ENCODE data around the gene HPS4.

HPS4 gene

DNA sequence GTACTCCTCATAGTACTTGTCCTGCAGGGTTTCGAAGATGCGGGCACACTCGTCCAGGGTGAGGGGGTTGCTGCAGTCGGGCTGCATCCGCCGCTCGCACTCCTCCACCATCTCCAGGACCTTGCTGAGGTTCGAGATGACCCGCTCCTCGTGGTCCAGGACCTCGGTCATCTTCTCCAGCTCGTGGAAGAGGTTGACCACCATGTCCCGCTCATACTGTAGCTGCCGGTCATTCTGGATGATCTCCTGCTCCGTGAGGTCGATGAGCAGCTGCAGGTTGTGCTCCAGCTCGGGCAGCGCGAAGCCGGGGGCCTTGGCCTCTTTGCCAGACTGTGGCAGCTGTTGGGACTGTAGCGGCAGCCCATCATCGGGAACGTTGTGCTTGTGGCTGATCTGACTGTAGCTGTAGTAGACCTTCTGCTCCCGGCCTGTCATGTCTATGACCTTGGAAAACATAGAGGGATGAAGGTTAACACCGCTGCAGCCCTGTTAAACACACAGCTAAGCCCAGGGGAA is 15.7 kb upstream of the HPS4 start:
- DNase-seq (ENCODE audit: low read depth, low spot score), result no peak

DNA sequence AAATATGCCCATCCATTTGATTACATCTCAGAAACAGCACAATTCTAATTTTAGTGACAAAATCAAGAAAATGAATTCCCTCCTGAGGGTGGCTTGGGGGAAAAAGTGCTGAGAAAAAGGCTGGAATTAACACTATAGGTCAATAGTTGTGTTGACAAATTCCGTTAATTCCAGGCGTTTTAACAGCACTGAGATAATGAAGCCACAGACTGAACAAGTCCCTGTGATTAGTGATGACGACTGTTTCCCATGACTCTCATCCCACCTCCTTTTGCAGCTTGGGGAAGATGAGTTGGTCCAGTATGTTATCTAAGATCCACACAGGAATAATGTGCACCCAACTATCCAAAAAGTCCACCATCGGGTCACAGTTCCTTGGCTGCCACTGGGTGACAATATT is 12.9 kb upstream of the HPS4 start:
- no peak for DNase-seq (ENCODE audit: low read depth, low spot score)

DNA sequence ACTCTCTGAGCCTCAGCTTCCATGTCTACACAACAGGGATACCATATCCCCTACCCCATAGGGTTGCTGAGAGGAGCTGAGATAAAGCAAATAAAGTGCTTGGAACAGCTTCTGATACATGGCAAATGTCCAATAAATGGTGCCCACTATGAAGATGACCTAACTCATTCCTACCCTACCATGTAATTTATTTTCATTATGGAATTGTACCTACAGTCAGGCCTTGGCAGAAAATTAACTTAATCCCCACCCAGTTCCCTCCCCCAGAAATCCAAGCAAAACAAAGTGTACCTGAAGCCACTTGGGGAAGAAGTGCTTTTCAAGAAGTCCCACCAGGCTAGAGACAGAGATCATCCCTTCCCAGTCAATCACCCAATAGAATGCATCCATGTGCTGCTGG is 10.9 kb upstream of the HPS4 start:
- DNase-seq (ENCODE audit: low read depth, low spot score), result no peak

DNA sequence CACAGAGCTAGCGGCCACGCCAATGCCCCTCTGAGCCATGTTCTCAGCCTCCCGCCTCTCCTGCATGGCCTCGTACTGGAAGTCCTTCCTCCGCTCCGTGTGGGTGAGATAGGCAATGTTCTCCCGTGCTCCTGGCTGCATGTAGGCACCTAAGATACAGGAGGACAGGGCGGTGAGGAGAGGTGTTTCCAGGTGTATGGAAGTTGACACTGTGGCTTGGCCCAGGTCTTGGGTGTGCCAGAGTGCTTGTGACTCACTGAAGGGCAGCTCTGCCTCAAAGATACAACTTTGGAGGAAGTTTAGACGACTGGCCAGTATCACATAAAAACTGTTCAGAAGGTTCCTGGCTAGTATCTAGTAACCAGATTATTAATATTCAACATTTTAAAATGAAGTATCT is 8.6 kb upstream of the HPS4 start:
- DNase-seq (ENCODE audit: low read depth, low spot score), result no peak

DNA sequence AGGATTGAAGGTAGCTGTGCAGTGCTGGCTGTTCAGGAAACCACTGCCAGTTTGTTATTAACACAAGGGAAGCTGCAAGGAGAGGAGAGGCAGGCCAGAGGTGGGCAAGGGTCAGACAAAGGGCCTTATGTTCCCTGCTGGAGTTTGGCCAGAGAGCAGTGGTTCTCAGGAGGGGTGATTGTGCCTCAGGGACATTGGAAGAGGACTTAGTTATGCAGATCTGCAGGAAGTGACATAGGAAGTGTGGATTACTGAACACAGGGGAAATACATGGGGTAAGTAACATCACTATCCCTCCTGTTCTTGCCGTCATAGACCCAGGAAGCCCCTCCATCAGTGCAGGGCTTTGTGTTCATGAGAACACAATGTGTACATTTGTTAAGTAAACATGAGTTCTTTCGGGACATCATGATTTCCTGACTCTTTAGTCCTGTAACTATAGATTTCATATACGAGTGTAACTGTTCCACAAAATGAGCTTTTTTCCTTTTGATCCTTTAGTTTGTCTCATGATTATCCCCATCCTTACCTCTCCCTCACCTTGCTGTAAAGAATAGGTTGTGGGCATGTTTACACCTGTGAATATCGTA is 6.0 kb upstream of the HPS4 start:
- DNase-seq (ENCODE audit: low read depth, low spot score), result no peak

DNA sequence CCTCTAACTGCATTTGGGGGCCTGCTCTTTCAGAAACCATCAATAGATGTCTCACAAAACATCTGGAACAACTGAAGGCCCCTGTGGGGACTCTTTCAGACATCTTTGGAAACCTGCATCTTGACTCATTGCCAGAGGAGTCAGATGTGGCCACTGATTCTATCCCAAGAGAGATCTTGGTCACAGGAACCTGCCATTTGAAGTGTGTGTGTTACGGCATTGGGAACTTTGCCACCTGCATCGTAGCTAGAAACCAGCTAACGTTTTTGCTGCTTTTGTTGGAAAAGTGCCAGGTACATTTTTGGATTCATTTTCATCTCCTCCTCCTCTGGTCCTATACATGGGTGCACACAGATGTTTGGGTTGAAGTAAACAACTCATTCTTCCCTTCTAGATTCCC is 4.4 kb upstream of the HPS4 start:
- DNase-seq (ENCODE audit: low read depth, low spot score), result no peak

DNA sequence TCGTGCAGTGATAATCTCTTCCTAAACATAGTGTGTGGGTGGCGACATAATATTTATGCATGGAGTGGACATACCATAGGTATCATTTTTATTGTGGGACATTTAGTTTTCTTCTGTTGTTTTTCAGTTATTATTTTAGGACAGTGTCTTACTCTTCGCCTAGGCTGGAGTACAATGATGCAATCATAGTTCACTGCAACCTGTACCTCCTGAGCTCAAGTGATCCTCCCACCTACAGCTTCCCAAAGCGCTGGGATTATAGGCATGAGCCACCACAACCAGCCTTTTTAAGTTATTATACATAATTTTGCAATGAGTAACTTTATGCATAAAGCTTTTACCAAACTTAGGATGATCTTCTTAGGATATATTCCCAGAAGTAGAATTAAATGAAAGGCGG is 2.8 kb upstream of the HPS4 start:
- DNase-seq (ENCODE audit: low read depth, low spot score), result no peak

DNA sequence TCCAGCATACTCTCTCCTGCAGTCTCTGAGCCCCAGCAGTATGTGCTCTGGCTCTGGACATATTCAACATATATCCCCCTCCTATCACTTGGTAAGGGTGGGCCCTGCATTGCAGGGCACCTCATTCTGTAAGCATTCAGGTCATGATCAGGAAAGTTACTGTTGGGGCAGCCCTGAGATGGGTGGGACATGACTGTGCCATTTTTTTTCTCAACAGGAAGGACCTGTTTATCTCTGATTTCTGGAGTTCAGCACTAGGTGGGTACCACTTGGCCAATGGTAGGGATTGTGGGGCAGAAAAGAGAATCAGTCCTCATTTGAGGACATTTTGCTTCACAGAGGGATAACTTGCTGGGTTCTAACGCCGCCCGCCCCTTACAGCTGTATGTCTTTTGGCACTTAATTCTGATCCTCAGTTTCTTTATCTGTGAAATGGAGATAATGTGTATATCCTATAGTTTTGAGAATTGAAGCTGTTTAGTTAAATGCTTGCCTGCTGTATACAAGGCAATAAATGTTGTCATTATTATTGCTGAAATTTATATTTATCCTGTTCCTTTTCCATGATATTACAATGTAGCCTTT is 2.3 kb upstream of the HPS4 start:
- no peak for DNase-seq (ENCODE audit: low read depth, low spot score)

DNA sequence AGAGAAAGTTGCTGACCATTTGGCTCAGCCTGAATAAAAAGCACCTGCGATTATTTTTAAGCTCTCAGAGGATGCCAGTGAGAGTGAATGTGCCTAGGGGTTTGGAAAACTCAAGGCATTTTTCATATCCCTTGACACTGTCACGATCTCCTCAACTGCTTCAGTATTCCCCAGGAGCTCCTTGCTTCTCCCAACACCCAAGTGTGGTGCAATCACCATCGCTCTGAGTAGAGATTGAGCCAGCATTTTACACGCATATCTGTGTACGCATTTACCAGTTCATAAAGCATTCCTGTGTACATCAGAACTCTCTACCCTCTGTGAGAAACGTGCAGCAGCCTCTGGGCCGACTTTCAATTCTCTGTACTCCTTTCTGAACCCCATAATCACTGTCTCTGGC is 1.4 kb upstream of the HPS4 start:
- DNase-seq (ENCODE audit: low read depth, low spot score), result no peak

DNA sequence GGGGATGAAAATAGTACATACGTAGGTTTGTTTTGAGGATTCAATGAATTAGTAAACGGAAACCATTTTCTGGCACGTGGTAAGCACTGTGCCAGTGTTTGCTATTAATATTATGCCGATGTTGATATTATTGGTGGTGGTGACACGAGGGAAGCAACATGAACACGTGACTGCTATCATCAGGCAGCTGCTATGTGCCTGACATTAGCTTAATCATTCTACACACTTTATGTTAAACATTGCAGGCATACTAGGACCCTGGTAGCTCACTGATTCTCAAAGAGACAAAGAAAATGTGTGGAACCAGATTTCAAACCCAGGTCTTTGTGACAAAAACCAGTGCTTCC is 750 bp upstream of the HPS4 start:
- no peak for DNase-seq (ENCODE audit: low read depth, low spot score)

DNA sequence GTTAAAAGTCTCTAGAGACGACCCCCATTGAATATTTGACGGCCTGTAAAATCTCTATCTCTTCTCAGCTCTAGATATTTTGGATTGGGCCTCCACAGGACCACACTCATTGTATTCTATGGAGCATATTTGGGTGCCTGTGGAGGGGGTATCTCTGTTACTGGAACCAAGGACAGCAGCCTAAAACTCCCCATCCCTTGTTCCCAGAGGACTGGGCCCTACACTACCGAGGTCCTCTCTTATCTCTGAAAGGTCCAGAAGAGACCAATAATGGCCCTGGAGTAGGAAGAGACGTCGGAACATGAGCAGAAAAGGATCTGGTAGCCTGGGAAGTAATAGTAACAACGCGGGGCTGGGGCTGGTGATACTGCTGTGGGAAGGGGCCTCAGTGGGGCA is 542 bp downstream of the HPS4 start:
- DNase-seq (ENCODE audit: low read depth, low spot score), result no peak

DNA sequence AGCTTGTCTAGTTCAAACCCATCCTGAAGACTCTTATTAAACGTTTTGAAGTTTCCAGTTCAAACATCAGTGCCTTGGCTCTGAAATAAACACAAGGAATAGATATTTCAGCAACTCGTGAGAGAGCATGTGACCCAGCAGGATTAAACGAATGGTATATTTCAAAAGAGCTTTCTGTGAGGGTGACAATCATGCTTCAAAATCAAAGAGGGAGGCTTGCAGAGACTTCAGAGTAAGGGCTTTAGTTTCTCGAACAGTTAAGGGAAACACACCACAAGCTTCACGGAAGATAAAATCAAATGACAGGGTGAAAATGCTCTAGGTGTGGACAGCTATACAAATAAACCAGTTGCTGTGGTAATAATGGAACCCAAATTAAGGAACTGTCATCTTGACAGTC is 1.4 kb downstream of the HPS4 start:
- DNase-seq (ENCODE audit: low read depth, low spot score), result no peak

DNA sequence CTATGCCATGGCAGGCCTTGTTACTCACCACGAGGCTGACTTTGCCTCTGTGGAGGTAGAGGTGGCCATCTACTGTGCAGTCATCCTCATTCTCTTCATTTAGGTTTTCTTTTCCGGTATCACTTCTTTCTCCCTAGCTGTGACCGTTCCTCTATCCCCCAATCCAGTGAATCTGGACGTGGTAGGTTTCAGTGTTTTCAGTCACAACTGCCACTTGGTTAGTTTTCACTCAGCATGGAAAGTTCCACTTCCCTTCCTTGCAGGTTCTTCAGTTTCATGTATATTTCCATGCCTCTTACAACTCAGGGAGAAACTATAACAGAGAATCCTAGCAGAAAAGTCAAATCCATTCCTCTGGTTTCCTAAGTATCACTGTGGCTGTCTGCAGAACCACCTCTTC is 1.9 kb downstream of the HPS4 start:
- no peak for DNase-seq (ENCODE audit: low read depth, low spot score)

DNA sequence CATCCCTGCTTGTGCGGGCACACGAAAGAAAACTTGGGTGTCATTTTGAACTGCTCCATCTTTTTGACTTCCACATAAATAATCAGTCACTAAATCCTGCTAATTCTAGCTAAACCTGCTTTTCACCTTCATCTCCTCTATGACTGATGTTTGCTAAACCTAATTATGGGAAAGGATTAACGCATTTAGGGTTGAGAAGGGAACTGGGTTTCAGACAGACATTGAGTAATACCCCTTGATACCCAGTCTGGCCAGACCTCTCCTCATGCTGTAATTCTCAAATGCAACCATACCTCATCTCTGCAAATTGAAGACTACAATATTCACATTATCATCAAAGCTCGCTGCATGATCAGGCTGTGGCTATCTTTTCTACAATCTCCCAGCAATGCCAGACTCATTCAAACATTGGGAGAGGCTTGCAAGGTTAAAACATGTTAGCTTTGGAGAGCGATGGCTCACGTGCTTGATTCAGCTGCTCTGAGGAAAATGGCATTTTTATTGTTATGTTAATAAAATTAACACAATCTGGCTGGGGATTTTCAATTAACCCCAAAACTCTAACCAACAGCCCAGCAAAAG is 2.4 kb downstream of the HPS4 start:
- no peak for DNase-seq (ENCODE audit: low read depth, low spot score)

DNA sequence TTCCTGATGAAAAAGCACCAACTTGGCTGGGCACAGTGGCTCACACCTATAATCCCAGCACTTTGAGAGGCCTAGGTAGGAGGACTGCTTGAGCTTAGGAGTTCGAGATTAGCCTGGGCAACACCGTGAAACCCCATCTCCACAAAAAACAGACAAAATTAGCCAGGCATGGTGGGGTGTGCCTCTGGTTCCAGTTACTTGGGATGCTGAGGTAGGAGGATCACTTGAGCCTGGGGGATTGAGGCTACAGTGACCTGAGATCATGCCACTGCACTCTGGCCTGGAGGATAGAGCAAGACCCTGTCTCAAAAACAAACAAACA is 3.0 kb downstream of the HPS4 start:
- DNase-seq (ENCODE audit: low read depth, low spot score), result no peak

DNA sequence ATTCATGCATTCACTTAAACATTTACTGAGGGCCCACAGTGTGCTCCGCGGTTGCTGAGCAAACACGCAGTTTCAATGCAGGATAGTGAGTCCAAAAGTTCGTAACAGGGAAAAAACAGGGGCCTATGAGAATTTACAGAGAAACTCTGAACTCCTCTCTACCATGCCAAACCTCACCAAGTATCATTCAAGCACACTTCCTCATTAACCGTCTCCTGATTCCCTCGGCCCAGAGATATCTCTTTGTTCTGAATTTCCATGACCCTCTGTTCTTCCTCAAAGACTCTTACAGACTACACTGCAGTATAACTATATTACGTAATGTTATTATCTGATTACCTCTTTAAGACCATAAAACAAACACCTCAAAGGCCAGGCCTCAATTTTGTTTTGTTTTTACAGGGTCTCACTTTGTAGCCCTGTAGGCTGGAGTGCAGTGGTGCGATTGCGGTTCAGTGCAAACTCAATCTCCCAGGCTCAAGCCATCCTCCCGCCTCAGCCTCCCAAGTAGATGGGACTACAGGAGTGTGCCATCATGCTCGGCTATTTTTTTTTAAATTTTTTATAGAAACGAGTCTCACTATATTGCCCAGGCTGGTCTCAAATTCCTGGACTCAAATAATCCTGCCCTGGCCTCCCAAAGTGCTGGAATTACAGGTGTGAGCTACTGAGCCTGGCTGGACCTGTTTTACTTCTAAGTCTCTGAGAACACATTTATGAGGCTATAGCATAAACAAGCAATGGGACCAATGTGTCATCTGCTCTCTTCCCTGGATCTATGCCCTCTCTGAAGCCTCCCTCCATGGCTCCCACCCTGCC is 3.6 kb downstream of the HPS4 start:
- DNase-seq (ENCODE audit: low read depth, low spot score), result no peak

DNA sequence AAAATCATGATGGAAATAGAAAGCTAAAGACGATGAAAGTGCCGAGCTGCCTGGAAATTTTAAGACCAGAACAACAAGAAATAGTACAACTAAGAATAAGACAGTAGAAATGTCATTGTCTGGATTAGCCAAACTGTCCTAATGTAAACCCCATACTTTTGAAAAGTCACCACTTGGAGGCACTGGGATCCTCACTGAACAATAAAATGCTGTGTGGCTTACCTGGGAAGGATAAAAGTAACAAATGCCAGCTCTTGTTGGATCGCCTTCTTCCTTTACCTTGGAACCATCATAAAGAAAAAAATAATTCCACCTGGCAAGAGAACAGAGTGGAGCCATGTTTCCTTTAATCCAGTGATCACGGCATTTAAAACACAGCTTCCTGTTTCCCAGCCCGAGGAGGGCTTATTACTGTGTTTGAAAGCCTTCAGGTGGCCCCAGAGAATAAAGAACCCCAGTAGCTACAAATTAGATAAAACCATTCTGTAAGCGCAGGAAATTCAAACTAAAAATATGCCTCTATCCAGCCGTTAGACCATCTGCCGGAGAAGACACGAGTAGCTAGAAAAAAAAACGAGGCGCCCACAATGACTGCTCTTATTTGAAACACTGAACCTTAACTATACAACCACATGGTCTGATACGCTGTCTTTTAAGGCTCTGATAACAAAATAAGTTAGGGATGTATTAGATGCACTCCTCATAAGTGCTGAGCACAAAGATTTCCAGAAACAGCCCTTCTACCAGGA is 4.4 kb downstream of the HPS4 start:
- DNase-seq (ENCODE audit: low read depth, low spot score), result no peak

DNA sequence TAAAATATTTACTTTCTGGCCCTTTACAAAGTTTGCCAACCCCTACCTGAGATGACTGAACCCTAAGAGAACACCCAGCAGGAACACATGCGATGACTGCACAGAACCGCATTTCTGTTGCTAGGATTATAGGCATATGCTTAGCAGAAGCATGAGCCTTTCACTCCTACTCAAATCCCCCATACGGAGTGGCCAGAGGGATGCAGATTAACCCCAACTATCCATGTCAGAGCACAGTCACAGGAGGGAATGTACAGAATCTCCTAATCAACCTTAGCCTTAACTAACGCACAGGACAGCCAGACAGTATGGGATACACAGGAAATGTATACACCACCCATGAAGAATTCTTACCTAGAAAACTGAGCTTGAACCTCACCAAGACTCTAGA is 6.2 kb downstream of the HPS4 start:
- no peak for DNase-seq (ENCODE audit: low read depth, low spot score)

DNA sequence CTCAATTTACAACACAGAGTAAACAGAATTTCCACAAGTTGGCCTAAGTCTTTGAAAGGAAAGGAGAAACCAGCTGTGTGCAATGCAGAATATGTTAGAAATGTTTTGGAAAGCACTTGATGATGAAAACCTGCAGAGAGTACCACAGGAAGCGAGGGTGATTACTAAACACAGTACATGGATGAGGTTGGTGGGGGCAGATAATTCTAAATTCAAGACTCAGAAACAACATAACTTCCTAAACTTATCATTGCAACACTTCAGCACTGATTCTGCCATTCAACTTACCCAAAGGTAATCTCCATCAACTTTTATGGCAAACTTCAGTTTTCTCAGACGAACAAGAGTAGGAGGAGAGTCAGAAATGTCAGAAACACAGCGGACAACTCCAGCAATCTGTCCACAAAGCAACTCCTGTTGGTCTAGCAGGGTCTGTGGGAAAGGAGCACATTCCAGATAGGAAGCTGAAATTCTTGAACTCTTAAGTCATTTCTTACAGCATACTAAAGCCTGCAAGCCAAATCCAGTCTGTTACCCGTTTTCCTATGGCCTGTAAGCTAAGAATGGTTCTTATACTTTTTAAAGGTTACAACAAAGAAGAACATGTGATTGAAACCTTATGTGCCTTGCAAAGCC is 6.8 kb downstream of the HPS4 start:
- no peak for DNase-seq (ENCODE audit: low read depth, low spot score)

DNA sequence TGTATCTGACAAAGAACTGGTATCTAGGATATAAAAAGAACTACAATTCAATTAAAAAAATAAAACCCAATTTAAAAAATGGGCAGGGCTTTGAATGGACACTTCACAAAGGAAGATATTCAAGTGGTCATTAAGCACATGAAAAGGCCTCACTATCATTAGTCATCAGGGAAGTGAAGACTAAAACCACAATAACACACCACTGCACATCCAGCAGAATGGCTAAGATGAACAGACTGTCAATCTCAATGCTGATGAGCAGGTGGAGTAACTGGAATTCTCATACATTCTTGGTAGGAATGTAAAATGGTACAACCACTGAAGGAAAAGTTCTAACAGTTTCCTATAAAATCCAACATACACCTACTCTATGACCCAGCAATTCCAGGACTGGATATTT is 8.9 kb downstream of the HPS4 start:
- DNase-seq (ENCODE audit: low read depth, low spot score), result no peak

DNA sequence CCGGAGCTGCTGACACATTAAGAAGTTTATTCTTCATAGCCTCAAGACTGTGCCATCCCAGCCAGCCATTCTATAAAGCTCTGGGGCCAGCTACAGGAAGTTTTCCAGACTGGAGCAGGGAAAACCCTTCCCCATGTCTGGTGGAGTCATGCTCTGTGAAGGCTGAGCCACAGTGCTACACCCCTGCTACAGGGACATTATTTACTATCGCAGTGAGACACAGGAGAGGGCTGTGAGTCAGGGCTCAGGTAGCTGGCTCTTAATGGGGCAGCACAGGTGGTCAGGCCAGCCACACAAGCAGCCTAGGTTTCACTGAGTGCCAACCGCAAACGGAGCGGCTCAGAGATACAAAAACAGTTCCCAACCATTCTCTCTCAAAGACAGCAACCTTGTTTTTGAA is 12.1 kb downstream of the HPS4 start:
- DNase-seq (ENCODE audit: low read depth, low spot score), result no peak

DNA sequence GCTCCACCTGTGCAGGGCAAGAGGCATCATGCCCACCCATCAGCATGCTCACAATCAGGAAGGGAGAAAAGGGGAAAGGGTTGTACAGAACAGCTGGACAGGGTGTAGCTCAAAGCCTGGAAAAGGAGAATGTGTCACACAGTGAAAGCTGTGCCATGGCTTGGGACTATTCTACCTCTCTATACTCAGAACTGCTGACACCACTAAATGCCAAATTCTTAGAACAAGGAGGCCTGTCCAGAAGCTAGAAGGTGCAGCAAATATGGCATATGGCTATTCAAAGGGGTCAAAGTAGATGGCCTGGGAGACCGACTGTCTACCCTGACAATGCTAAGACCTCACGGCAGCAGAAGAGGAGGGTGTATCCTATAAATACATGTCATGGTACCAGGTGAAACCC is 12.8 kb downstream of the HPS4 start:
- no peak for DNase-seq (ENCODE audit: low read depth, low spot score)

Data from brain pericyte (primary cell).